Spleen (tissue), 7 donors: ENCODE measurements around the gene PCDHA5.

Experiments
- POLR2A ChIP-seq, 3 donors: fragments of 450-650 bp; IDR thresholded peaks; one replicate each; pipeline ENCODE4 v1.5.1; 2017; ENCODE audit warnings: antibody characterized with exemption in 3 of 3, mild to moderate bottlenecking in 1 of 3
- POLR2AphosphoS5 ChIP-seq, 3 donors: sonication (generic); formaldehyde crosslinking; IDR thresholded peaks; one replicate each; pipeline ENCODE4 v1.5.1; 2017; ENCODE audit warnings: antibody characterized with exemption in 3 of 3
- TF ChIP-seq, protein P1 (sequence below), 11 experiments: fragments of 200-600 bp in 7 of 11; fragments of 450-650 bp in 4 of 11; sonication (generic) in 4 of 11; IDR thresholded peaks in 8 of 11; conservative IDR thresholded peaks in 3 of 11; 1 replicate in 7 of 11; 2 replicates in 4 of 11; pipeline versions ENCODE4 v1.4.0 to v1.8.0; 2016 to 2021; ENCODE audit warnings: antibody characterized with exemption in 11 of 11, inconsistent platforms in 4 of 11, mild to moderate bottlenecking in 1 of 11
- donor health status: DM: no; HTN: no; CAD: no; lungs with moderate emphysema.
- donor health status: DM: no; HTN: no; CAD: no.
- donor health status: DM: no; HTN: no; CAD: no.

DNA sequence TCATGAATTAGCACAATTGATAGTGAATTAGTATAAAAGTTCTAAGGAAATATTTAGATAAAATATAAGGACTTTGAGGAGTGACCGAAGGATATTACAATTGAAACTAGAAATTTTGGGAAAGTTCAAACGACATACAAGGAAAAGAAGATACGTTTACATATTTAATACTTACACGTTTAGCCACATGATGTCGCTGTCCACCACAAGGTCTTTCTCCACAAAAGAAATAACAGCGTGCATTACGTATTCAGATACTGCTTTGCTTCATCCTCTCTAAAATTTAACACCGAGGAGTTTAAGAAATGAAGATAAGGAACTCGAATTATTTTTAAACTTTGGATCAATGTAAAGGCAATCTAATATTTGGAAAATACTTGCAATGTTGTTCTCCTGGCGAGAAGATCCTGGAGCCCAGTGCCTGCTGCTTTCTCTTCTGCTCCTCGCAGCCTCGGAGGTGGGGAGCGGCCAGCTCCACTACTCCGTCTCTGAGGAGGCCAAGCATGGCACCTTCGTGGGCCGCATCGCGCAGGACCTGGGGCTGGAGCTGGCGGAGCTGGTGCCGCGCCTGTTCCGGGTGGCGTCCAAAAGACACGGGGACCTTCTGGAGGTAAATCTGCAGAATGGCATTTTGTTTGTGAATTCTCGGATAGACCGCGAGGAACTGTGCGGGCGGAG, 20.5 kb upstream of the PCDHA5 start, which contains the start of gene PCDHA3:
- TF ChIP-seq, protein P1, sequence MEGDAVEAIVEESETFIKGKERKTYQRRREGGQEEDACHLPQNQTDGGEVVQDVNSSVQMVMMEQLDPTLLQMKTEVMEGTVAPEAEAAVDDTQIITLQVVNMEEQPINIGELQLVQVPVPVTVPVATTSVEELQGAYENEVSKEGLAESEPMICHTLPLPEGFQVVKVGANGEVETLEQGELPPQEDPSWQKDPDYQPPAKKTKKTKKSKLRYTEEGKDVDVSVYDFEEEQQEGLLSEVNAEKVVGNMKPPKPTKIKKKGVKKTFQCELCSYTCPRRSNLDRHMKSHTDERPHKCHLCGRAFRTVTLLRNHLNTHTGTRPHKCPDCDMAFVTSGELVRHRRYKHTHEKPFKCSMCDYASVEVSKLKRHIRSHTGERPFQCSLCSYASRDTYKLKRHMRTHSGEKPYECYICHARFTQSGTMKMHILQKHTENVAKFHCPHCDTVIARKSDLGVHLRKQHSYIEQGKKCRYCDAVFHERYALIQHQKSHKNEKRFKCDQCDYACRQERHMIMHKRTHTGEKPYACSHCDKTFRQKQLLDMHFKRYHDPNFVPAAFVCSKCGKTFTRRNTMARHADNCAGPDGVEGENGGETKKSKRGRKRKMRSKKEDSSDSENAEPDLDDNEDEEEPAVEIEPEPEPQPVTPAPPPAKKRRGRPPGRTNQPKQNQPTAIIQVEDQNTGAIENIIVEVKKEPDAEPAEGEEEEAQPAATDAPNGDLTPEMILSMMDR (IDR thresholded peaks at IDR 0.05 in 8 of 11, conservative IDR thresholded peaks at IDR 0.05 in 3 of 11) = peak in 1 of 11 experiments; percentile 12
- TF ChIP-seq POLR2A (IDR thresholded peaks at IDR 0.05) (no peak), POLR2AphosphoS5 (IDR thresholded peaks at IDR 0.05) (no peak)
